ENCODE measurements around the gene YPEL3. TPM values are rescaled to one million over a fixed set of nuclear protein-coding genes. Genes with fewer than 3 reads are reported as not detected.
A peak's percentile ranks its signal among the peaks of the same experiment; 100 is the strongest.

The YPEL3 gene
- total and polyA plus RNA-seq, 12 donors, result 14.6 to 454 (median 94.5) TPM

DNA sequence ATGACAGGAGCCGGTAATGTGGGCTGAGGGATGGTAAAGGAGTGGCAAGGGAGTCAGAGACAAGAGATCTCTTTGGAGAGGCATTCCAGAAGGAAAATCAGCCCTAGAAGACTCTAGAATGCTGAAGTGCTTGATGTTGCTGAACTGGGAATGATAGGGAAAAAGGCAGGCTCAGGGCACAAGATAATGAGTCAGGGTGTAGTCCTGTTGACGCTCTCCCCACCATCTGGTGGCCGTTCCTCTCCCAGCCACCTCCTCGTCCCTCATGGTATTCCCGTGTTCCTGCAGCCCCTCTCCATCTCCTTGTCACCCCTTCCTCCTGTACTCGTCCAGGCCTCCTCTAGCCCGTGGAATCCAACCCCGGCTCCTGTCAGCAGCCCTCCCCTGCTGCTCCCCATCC, 41.6 kb downstream of the YPEL3 start:
- Histone ChIP-seq H3K27me3 (no peaks in the 10 kb centered on the region), H3K27ac (no peak overlapping the region), H3K36me3 (replicated peaks in 1 of 2) (no peaks in the 10 kb centered on the region), H3K4me1 (replicated peaks in 1 of 2) (peaks cover 0 to 13% of the 10 kb centered on the region in 2 donors), H3K9me3 (replicated peaks in 1 of 3) (no peaks in the 10 kb centered on the region), H3K4me3 (no peak overlapping the region)
- no peak for TF ChIP-seq POLR2A (IDR thresholded peaks at IDR 0.05)
- TF ChIP-seq, protein P1, sequence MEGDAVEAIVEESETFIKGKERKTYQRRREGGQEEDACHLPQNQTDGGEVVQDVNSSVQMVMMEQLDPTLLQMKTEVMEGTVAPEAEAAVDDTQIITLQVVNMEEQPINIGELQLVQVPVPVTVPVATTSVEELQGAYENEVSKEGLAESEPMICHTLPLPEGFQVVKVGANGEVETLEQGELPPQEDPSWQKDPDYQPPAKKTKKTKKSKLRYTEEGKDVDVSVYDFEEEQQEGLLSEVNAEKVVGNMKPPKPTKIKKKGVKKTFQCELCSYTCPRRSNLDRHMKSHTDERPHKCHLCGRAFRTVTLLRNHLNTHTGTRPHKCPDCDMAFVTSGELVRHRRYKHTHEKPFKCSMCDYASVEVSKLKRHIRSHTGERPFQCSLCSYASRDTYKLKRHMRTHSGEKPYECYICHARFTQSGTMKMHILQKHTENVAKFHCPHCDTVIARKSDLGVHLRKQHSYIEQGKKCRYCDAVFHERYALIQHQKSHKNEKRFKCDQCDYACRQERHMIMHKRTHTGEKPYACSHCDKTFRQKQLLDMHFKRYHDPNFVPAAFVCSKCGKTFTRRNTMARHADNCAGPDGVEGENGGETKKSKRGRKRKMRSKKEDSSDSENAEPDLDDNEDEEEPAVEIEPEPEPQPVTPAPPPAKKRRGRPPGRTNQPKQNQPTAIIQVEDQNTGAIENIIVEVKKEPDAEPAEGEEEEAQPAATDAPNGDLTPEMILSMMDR (IDR thresholded peaks at IDR 0.05), result no peak
- WGBS, 4 donors, result 85 to 89% (median 86%) methylated on average over 8 of the region's 8 CpGs
- DNase-seq, result no peak
- intact Hi-C loops (cut with DNase I), result no loop called here

DNA sequence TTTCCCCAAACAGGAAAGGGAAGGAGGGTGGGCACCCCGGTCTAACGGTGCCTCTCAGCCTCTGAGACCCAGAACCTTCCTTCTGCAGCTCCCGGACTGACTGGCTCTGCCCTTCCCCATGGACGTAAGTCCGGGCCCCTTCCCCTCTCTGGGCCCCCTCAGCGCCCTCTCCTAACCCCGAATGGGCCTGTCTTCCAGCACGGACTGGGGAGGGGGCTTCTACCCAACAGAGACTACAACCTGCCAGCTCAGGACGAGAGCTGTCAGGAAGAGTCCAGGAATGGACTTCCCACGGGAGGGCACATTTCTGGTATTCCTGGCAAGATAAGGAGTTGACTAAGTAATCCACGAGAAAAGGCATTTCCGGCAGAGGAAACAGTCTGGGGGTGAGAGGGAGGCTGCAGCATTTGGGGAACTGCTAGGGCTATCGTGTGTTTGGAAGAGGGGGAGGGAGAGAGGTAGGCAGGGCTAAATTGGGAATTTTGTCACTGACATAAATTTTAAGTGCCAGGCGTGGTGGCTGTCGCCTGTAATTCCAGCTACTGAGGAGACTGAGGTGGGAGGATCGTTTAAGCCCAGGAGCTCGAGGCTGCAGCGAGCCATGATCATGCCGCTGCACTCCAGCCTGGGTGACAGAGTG, 42.5 kb downstream of the YPEL3 start:
- Histone ChIP-seq H3K36me3 (replicated peaks in 1 of 2) (no peaks in the 10 kb centered on the region), H3K9me3 (replicated peaks in 1 of 3) (no peaks in the 10 kb centered on the region), H3K27me3 (no peaks in the 10 kb centered on the region), H3K4me1 (replicated peaks in 1 of 2) (peaks cover 0 to 13% of the 10 kb centered on the region in 2 donors), H3K4me3 (peak overlapping the region in 3 of 4 donors; percentile 32 to 70 (median 48)), H3K27ac (peak overlapping the region in 2 of 5 donors; percentile 26 to 60)
- intact Hi-C loops (cut with DNase I), result no loop called here
- 6 to 15% (median 10%) methylated on average over 10 to 19 of the region's 19 CpGs for WGBS, 4 donors
- DNase-seq, result no peak
- TF ChIP-seq, protein P1 (IDR thresholded peaks at IDR 0.05), result no peak
- TF ChIP-seq POLR2A (IDR thresholded peaks at IDR 0.05), result no peak

DNA sequence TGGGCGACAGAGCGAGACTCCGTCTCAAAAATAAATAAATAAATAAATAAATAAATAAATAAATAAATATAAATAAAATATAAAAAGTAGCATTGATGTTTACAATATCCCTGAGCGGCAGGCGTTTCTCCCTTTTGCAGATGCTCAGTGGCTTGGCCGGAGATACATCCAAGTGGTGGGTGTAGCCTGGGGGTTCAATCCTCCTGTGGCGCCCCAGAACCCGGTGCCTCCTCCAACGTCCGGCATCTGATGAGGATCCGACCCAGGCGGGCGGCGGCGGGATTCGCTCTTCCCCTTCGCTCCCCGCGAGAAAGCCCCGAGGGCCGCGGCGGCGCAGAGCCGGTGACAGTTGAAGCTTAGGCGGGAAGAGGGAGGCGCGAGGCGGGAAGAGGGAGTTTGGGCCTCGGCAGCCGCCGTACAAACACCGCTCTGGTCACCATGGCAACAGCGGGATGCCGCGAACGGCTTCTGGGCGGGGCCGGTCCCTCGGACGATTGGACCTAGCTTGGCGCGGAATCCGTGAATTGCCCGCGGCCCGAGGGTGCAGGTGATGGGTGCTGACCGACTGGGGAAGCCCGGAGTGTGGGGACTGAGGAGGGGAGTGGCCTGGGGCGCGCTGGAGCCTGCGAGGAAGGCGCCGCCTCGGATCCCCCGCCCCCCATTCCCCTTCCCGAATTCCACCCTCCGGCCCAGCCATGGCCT, 43.2 kb downstream of the YPEL3 start:
- no peaks in the 10 kb centered on the region for H3K36me3 ChIP-seq (replicated peaks in 1 of 2)
- peak overlapping the region in 3 of 4 donors; percentile 32 to 70 (median 48) for H3K4me3 ChIP-seq
- H3K27ac ChIP-seq, result peak overlapping the region in 2 of 5 donors; percentile 26 to 60
- DNase-seq, result peak; percentile 94 to 97 (median 95)
- intact Hi-C loops (cut with DNase I), result no loop called here
- H3K4me1 ChIP-seq (replicated peaks in 1 of 2), result peaks cover 0 to 13% of the 10 kb centered on the region in 2 donors
- no peak for TF ChIP-seq POLR2A (IDR thresholded peaks at IDR 0.05)
- 5 to 11% (median 8%) methylated on average over 23 to 57 of the region's 58 CpGs for WGBS, 4 donors
- no peaks in the 10 kb centered on the region for H3K27me3 ChIP-seq
- no peaks in the 10 kb centered on the region for H3K9me3 ChIP-seq (replicated peaks in 1 of 3)

DNA sequence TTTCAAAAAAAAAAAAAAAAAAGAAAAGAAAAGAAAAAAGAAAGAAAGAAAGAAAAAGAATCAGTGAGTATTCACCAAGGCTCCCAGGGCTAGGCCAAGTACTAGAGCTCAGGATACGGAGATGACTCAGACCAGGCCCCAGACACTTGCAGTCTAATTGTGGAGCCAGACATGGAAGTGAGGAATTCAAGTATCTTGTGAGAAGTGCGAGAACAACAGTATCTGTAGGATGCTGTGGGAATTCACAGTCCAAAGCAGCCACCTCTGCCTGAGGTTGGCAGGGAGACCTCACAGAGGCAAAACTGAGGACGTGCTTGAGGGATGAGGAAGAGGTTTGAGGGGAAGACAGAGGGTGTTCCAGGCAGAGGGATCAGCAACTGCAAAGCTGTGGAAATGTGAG, 44.5 kb downstream of the YPEL3 start:
- H3K9me3 ChIP-seq (replicated peaks in 1 of 3), result no peaks in the 10 kb centered on the region
- DNase-seq, result no peak
- 77 to 93% (median 83%) methylated on average over 3 of the region's 3 CpGs for WGBS, 4 donors
- no peak overlapping the region for H3K27ac ChIP-seq
- H3K36me3 ChIP-seq (replicated peaks in 1 of 2), result no peaks in the 10 kb centered on the region
- TF ChIP-seq, protein P1 (IDR thresholded peaks at IDR 0.05), result no peak
- TF ChIP-seq POLR2A (IDR thresholded peaks at IDR 0.05), result no peak
- peaks cover 0 to 13% of the 10 kb centered on the region in 2 donors for H3K4me1 ChIP-seq (replicated peaks in 1 of 2)
- H3K4me3 ChIP-seq, result no peak overlapping the region
- intact Hi-C loops (cut with DNase I), result no loop called here
- no peaks in the 10 kb centered on the region for H3K27me3 ChIP-seq

Data from adrenal gland (tissue), 12 donors.